OCI-LY7 (cell line): ENCODE measurements around the gene BAG1.

Experiments used
- EZH2phosphoT487 ChIP-seq: fragments of 200-600 bp; sonication (generic); IDR thresholded peaks from 2 replicates; pipeline ENCODE4 v1.6.1; 2018; ENCODE audit warnings: low read depth, borderline replicate concordance, mild to moderate bottlenecking, mixed run types, antibody characterized with exemption, low read length, moderate library complexity, mixed read lengths
- TF ChIP-seq, protein P1 (sequence below): fragments of 200-600 bp; sonication (generic); conservative IDR thresholded peaks from 2 replicates; pipeline ENCODE4 v1.5.1; 2014; ENCODE audit warnings: mild to moderate bottlenecking, antibody characterized with exemption, low read length, moderate library complexity, mixed read lengths

DNA sequence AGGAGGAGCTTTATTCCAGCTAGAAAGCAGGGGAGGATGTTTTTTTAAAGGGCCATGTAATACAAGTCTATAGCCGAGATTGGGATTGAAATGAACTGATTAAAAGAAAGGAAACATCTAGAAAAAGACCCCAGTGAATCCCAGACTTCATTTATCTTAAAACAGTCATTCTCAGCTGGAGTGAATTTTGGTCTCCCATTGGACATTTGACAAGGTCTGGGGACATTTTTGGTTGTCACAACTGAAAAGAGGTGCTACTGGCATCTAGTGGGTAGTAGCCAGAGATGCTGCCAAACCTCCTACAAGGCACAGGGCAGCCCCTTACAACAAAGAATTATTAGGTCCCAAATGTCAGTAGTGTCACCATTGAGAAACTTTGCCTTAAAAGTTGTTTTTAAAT is 40.8 kb downstream of the BAG1 start:
- TF ChIP-seq, protein P1, sequence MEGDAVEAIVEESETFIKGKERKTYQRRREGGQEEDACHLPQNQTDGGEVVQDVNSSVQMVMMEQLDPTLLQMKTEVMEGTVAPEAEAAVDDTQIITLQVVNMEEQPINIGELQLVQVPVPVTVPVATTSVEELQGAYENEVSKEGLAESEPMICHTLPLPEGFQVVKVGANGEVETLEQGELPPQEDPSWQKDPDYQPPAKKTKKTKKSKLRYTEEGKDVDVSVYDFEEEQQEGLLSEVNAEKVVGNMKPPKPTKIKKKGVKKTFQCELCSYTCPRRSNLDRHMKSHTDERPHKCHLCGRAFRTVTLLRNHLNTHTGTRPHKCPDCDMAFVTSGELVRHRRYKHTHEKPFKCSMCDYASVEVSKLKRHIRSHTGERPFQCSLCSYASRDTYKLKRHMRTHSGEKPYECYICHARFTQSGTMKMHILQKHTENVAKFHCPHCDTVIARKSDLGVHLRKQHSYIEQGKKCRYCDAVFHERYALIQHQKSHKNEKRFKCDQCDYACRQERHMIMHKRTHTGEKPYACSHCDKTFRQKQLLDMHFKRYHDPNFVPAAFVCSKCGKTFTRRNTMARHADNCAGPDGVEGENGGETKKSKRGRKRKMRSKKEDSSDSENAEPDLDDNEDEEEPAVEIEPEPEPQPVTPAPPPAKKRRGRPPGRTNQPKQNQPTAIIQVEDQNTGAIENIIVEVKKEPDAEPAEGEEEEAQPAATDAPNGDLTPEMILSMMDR: peak; percentile 82
- TF ChIP-seq EZH2phosphoT487: no peak
